GM12801 (cell line): ENCODE data around the gene STRBP.

Source experiments
- TF ChIP-seq, protein P1 (sequence below): IDR thresholded peaks from one replicate; pipeline ENCODE4 v1.5.1; 2011; ENCODE audit warnings: control low read depth; ENCODE audit not compliant: insufficient read length; ENCODE audit errors: extremely low read depth

The STRBP gene

GRCh38 chr9:123120953-123121352 lies 147.4 kb downstream of the STRBP start:
- TF ChIP-seq, protein P1, sequence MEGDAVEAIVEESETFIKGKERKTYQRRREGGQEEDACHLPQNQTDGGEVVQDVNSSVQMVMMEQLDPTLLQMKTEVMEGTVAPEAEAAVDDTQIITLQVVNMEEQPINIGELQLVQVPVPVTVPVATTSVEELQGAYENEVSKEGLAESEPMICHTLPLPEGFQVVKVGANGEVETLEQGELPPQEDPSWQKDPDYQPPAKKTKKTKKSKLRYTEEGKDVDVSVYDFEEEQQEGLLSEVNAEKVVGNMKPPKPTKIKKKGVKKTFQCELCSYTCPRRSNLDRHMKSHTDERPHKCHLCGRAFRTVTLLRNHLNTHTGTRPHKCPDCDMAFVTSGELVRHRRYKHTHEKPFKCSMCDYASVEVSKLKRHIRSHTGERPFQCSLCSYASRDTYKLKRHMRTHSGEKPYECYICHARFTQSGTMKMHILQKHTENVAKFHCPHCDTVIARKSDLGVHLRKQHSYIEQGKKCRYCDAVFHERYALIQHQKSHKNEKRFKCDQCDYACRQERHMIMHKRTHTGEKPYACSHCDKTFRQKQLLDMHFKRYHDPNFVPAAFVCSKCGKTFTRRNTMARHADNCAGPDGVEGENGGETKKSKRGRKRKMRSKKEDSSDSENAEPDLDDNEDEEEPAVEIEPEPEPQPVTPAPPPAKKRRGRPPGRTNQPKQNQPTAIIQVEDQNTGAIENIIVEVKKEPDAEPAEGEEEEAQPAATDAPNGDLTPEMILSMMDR = no peak

DNA sequence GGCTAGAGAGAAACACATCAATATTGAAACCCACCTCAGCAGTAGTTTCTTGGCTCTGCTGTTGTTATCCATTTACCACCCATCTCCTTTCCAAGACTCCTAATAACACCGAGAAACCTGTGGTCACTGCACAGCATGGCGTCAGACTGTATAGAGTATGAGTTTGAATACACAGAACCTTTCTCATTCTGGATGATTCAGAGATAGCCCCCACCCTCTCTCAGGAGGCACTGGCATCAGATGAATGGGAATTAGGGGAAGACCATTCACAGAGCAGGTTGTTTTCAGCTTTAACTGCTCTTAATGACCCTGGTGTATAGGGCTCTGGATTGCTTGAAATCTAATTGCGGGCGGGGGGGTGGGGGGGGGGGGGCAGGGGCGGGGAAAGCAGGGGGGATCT lies 148.3 kb downstream of the STRBP start:
- TF ChIP-seq, protein P1 = no peak

- TF ChIP-seq, protein P1 = no peak
Measured at GRCh38 chr9:123119566-123119965, 148.8 kb downstream of the STRBP start.

DNA sequence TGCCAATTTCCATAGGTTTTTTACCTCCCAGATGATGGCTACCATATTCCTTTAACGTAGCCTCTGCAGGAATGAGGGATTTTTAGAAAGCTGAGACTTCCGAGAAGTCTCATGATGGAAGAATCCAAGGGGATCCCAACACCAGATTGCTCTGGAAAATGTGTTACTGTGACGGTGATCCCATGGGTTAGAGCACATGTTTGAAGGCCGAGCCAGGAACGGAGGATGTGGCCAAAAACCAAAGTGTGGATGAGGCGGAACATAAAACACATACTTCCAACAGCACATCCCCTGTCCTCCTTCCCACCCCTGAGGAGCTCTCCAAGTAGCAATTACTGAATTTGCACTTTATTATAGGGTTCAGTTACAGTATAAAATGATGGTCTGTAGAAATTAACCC lies 152.3 kb downstream of the STRBP start:
- TF ChIP-seq, protein P1 = no peak

GRCh38 chr9:123115146-123115913 lies 153.1 kb downstream of the STRBP start:
- TF ChIP-seq, protein P1 = no peak

- TF ChIP-seq, protein P1 = no peak
Measured at GRCh38 chr9:123113185-123113584, 155.2 kb downstream of the STRBP start.

DNA sequence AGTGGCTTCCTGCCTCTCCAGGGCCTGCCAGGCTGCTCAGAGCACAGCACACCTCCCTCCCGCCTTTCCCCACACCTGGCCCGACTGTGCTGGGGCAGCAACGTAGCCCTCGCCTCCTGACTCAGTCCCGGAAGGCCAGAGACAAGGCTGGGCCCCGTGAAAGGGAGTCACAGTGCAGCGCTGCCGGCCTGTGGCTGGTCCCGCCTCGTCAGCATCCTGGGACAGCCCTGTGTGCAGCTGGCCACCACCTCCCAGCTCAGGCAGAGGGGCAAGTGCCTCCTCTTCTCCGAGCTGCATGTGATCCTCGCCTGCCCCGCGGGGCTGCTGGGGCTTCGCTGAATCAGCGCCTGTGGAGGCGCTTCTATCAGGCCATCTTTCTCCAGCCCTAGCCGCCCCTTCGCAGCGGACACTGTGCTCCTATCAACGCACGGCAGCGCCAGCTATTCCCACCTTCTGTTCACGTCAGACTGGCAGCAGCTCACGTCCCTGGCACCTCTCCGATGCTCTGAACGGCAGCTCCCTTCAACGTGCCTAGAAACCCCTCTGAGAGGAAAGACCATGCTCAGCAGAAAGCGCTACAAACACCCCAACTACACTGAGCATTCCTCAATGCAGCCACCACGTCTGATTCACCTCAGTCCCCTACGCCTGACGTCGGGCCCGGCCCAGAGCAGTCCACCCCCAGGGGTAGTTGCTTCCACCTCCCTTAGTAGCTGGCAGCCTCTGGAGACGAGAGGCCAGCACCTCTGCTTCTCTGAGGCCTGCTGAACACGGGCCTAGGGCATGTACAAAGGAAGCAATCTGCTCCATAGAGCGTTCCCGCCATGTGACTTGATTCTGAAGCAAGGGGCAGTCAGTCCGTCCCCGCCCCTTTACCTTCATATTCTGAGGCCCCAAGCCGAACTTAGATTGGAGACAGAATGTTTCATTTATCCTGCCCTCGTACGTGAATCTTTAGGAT lies 156.1 kb downstream of the STRBP start:
- TF ChIP-seq, protein P1 = no peak
